Coronary artery (tissue), 2 donors: ENCODE data around the gene COPS9.

Experiments
- DNase-seq: peaks from one replicate; pipeline ENCODE4 v3.0.0-alpha.2; 2017; ENCODE audit warnings: low spot score
- H3K27ac ChIP-seq, 2 donors: fragments of 200-600 bp; sonication (generic); one replicate each; pipeline ENCODE4 v1.5.1; 2016 to 2019
- H3K4me3 ChIP-seq: fragments of 200-600 bp; sonication (generic); 2 replicates; pipeline ENCODE4 v1.5.1; 2016; ENCODE audit warnings: mild to moderate bottlenecking, moderate library complexity
- CTCF ChIP-seq: fragments of 200-600 bp; sonication (generic); IDR thresholded peaks from one replicate; pipeline ENCODE4 v1.5.1; 2019; ENCODE audit warnings: antibody characterized with exemption

Gene COPS9

GRCh38 chr2:240162032-240162431 lies 25.9 kb upstream of the COPS9 start:
- no peak overlapping the region for H3K4me3 ChIP-seq
- H3K27ac ChIP-seq = no peak overlapping the region
- TF ChIP-seq CTCF = no peak
- no peak for DNase-seq

GRCh38 chr2:240161087-240161750 lies 25.1 kb upstream of the COPS9 start:
- H3K4me3 ChIP-seq = no peak overlapping the region
- TF ChIP-seq CTCF = no peak
- no peak for DNase-seq
- no peak overlapping the region for H3K27ac ChIP-seq

- no peak overlapping the region for H3K4me3 ChIP-seq
- TF ChIP-seq CTCF = no peak
- H3K27ac ChIP-seq = no peak overlapping the region
- DNase-seq = no peak
These were observed 24.4 kb upstream of the COPS9 start for GRCh38 chr2:240160291-240161086.

GRCh38 chr2:240159251-240159839 lies 23.2 kb upstream of the COPS9 start:
- TF ChIP-seq CTCF = no peak
- no peak overlapping the region for H3K27ac ChIP-seq
- no peak for DNase-seq
- no peak overlapping the region for H3K4me3 ChIP-seq

GRCh38 chr2:240157147-240157470 lies 21.0 kb upstream of the COPS9 start:
- DNase-seq = no peak

GRCh38 chr2:240156435-240157146 lies 20.5 kb upstream of the COPS9 start:
- Histone ChIP-seq H3K4me3 (no peak overlapping the region), H3K27ac (no peak overlapping the region)
- TF ChIP-seq CTCF = no peak
- DNase-seq = no peak

More at GRCh38 chr2:240157147-240157470, 21.0 kb upstream of the COPS9 start:
- Histone ChIP-seq H3K4me3 (no peak overlapping the region), H3K27ac (no peak overlapping the region)
- TF ChIP-seq CTCF = no peak
